ENCODE results near the gene BACH2.
"Not testable (repeated sequence)": the region's sequence is repeated elsewhere in the genome, so short reads cannot be mapped to it uniquely, and the experiment has no call there.

The BACH2 gene

GRCh38 chr6:89975366-89975765, 321.3 kb downstream of the BACH2 start:
- H3K9ac ChIP-seq (ENCODE audit: low read length in 5 of 5), result no peak overlapping the region
- H3K4me3 ChIP-seq (ENCODE audit: low read depth in 1 of 5, low read length in 5 of 5), result no peak overlapping the region
- no peaks in the 10 kb centered on the region for H3K36me3 ChIP-seq (ENCODE audit: control insufficient read depth in 5 of 5, insufficient read depth in 5 of 5, low read length in 5 of 5)
- no peaks in the 10 kb centered on the region for H3K27me3 ChIP-seq (ENCODE audit: control insufficient read depth in 5 of 5, insufficient read depth in 4 of 5, low read length in 5 of 5)
- H3K9me3 ChIP-seq (ENCODE audit: control insufficient read depth in 5 of 5, low read length in 5 of 5), result no peaks in the 10 kb centered on the region
- no peak overlapping the region for H3K27ac ChIP-seq (ENCODE audit: low read depth, low read length)
- H3K4me1 ChIP-seq (ENCODE audit: control insufficient read depth in 5 of 5, insufficient read depth in 5 of 5, low read length in 5 of 5), result peaks cover 3 to 20% (median 16%) of the 10 kb centered on the region in 5 donors

DNA sequence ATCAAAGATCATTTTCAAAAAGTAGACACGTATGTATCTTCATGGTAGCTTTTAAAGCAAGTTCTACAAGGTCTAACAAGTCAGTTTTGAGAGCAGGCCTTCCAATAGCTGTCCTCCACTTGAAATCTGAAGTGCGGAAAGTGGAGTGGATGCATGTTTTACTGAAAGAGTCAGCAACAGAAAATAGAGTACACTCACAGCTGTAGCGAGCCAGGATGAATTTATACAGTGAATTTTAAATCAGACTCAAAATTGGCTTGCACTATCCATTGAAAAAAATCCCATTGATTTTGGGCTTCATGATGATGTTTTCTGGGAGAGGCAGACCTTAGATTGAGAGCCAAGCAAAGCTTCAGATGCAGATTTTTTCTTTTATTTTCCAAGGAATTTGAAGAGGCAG, 321.8 kb downstream of the BACH2 start:
- Histone ChIP-seq H3K36me3 (ENCODE audit: control insufficient read depth in 5 of 5, insufficient read depth in 5 of 5, low read length in 5 of 5) (no peaks in the 10 kb centered on the region), H3K27ac (ENCODE audit: low read depth, low read length) (no peak overlapping the region), H3K9me3 (ENCODE audit: control insufficient read depth in 5 of 5, low read length in 5 of 5) (no peaks in the 10 kb centered on the region), H3K4me3 (ENCODE audit: low read depth in 1 of 5, low read length in 5 of 5) (no peak overlapping the region), H3K4me1 (ENCODE audit: control insufficient read depth in 5 of 5, insufficient read depth in 5 of 5, low read length in 5 of 5) (peaks cover 3 to 20% (median 16%) of the 10 kb centered on the region in 5 donors), H3K27me3 (ENCODE audit: control insufficient read depth in 5 of 5, insufficient read depth in 4 of 5, low read length in 5 of 5) (no peaks in the 10 kb centered on the region), H3K9ac (ENCODE audit: low read length in 5 of 5) (no peak overlapping the region)

DNA sequence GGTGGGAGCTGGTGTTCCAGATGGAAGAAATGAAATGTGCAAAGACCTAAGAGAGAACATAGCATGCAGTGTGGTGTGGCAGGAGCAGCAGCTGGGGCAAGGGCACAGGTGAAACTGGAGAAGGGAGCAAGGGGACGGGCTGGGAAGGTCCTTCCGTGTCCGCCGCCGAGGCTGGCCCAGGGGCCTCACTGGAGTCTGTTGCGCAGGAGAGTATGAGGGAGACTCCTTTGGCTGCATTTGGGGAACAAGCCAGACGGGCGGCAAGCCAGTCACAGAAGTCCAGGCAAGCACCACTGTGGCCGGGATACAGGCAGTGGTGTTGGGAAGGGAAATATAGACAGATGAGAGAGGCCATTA, 324.6 kb downstream of the BACH2 start:
- Histone ChIP-seq H3K36me3 (ENCODE audit: control insufficient read depth in 5 of 5, insufficient read depth in 5 of 5, low read length in 5 of 5) (no peaks in the 10 kb centered on the region), H3K27ac (ENCODE audit: low read depth, low read length) (no peak overlapping the region), H3K27me3 (ENCODE audit: control insufficient read depth in 5 of 5, insufficient read depth in 4 of 5, low read length in 5 of 5) (no peaks in the 10 kb centered on the region), H3K4me1 (ENCODE audit: control insufficient read depth in 5 of 5, insufficient read depth in 5 of 5, low read length in 5 of 5) (peaks cover 0 to under 1% (median 0%) of the 10 kb centered on the region in 5 donors), H3K4me3 (ENCODE audit: low read depth in 1 of 5, low read length in 5 of 5) (no peak overlapping the region), H3K9me3 (ENCODE audit: control insufficient read depth in 5 of 5, low read length in 5 of 5) (no peaks in the 10 kb centered on the region), H3K9ac (ENCODE audit: low read length in 5 of 5) (no peak overlapping the region)

GRCh38 chr6:89971338-89972024, 325.2 kb downstream of the BACH2 start:
- not testable (repeated sequence) for H3K27ac ChIP-seq (ENCODE audit: low read depth, low read length); H3K4me1 ChIP-seq (ENCODE audit: control insufficient read depth in 5 of 5, insufficient read depth in 5 of 5, low read length in 5 of 5); H3K4me3 ChIP-seq (ENCODE audit: low read depth in 1 of 5, low read length in 5 of 5); H3K9me3 ChIP-seq (ENCODE audit: control insufficient read depth in 5 of 5, low read length in 5 of 5); H3K36me3 ChIP-seq (ENCODE audit: control insufficient read depth in 5 of 5, insufficient read depth in 5 of 5, low read length in 5 of 5); H3K27me3 ChIP-seq (ENCODE audit: control insufficient read depth in 5 of 5, insufficient read depth in 4 of 5, low read length in 5 of 5); H3K9ac ChIP-seq (ENCODE audit: low read length in 5 of 5)

DNA sequence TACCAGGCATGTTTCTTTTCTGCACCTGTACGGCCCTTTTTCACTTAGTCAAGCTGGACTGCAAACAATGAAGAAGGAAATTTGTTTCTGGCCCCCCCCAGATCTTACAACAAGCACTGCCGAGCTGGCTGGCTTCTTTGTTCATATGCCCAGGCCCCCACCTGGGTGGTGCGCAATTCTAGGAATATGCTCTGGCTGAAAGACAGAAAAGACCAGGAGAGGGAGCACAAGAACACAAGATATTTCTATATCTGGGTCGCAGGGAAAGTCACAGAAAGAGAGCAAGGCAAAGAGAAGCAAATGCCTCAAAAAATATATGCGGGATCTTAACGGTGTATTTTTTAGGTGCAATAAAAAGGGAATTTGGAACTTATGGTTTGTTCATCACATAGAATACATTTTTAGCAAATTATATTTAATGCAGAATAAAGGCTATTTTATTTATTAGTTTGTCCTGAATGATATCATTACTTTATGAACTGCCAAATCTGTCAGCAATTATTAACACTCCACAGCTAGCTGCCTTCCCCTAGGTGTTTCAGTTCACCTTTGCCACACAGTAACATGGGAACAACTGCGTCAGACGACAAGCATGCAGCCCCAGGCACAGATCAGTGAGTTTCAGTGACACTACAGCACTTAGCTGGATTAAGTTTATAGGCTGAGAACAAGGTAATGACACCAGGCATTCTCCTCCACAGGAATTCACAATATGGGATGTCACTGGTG, 325.9 kb downstream of the BACH2 start:
- H3K9ac ChIP-seq (ENCODE audit: low read length in 5 of 5), result no peak overlapping the region

DNA sequence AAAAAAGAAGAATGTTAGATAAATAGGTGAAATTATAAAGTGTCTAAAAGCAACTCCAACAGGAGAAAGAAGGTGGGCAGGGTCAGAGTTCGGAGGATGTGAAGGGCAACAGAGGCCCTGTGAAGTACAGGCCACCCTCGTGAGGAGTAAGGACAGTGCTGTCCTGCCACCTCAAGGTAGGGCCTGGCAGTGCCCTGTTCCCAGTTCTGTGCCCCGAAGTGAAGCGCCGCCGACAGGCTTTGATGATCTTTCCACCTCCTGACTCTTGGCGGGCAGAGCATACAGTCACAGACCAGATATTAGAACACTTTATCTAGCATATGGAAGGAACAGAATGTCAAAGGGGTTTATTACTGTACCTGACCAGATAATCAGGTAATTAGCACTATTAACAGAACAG, 326.6 kb downstream of the BACH2 start:
- Histone ChIP-seq H3K27me3 (ENCODE audit: control insufficient read depth in 5 of 5, insufficient read depth in 4 of 5, low read length in 5 of 5) (no peaks in the 10 kb centered on the region), H3K27ac (ENCODE audit: low read depth, low read length) (no peak overlapping the region), H3K4me3 (ENCODE audit: low read depth in 1 of 5, low read length in 5 of 5) (no peak overlapping the region), H3K4me1 (ENCODE audit: control insufficient read depth in 5 of 5, insufficient read depth in 5 of 5, low read length in 5 of 5) (no peaks in the 10 kb centered on the region), H3K9ac (ENCODE audit: low read length in 5 of 5) (no peak overlapping the region), H3K36me3 (ENCODE audit: control insufficient read depth in 5 of 5, insufficient read depth in 5 of 5, low read length in 5 of 5) (no peaks in the 10 kb centered on the region), H3K9me3 (ENCODE audit: control insufficient read depth in 5 of 5, low read length in 5 of 5) (no peaks in the 10 kb centered on the region)

More for the DNA sequence above, 325.9 kb downstream of the BACH2 start:
- H3K9me3 ChIP-seq (ENCODE audit: control insufficient read depth in 5 of 5, low read length in 5 of 5), result no peaks in the 10 kb centered on the region
- H3K4me3 ChIP-seq (ENCODE audit: low read depth in 1 of 5, low read length in 5 of 5), result no peak overlapping the region
- H3K36me3 ChIP-seq (ENCODE audit: control insufficient read depth in 5 of 5, insufficient read depth in 5 of 5, low read length in 5 of 5), result no peaks in the 10 kb centered on the region
- no peaks in the 10 kb centered on the region for H3K27me3 ChIP-seq (ENCODE audit: control insufficient read depth in 5 of 5, insufficient read depth in 4 of 5, low read length in 5 of 5)
- H3K4me1 ChIP-seq (ENCODE audit: control insufficient read depth in 5 of 5, insufficient read depth in 5 of 5, low read length in 5 of 5), result no peaks in the 10 kb centered on the region
- no peak overlapping the region for H3K27ac ChIP-seq (ENCODE audit: low read depth, low read length)

DNA sequence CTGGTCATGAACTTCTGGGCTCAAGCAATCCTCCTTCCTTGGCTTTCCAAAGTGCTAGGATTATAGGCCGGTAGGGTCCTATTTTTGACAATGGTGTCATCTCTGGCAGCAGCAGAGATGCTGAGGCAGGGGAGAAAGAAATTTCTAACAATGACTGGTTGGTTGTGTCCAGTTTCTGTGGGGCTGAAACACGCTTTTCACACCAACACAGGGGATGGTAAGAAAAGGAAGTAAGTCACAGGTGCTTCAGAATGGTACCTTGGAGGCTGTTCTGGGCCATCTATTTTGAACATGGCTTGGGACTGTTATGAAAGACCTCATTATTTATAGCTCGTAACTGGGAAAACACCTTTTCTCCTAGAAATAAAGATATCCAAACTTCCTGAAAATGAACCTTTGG, 329.7 kb downstream of the BACH2 start:
- H3K27ac ChIP-seq (ENCODE audit: low read depth, low read length), result no peak overlapping the region
- no peaks in the 10 kb centered on the region for H3K9me3 ChIP-seq (ENCODE audit: control insufficient read depth in 5 of 5, low read length in 5 of 5)
- no peaks in the 10 kb centered on the region for H3K36me3 ChIP-seq (ENCODE audit: control insufficient read depth in 5 of 5, insufficient read depth in 5 of 5, low read length in 5 of 5)
- H3K9ac ChIP-seq (ENCODE audit: low read length in 5 of 5), result no peak overlapping the region
- H3K4me1 ChIP-seq (ENCODE audit: control insufficient read depth in 5 of 5, insufficient read depth in 5 of 5, low read length in 5 of 5), result no peaks in the 10 kb centered on the region
- no peak overlapping the region for H3K4me3 ChIP-seq (ENCODE audit: low read depth in 1 of 5, low read length in 5 of 5)
- no peaks in the 10 kb centered on the region for H3K27me3 ChIP-seq (ENCODE audit: control insufficient read depth in 5 of 5, insufficient read depth in 4 of 5, low read length in 5 of 5)

DNA sequence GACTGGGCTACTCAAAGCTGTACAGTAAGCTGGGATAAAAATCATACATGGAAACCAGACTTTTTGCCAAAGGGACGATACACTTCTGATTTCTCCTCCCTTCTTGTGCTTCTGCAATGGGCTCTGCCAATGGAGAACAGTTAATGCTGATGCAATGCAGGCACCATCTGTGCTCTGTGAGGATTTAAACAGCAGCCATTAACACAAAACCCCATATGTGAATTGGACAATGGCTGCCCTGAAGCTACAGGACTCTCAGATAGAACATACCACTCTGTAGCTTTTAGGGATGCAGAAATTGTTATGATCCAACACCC, 330.5 kb downstream of the BACH2 start:
- H3K27ac ChIP-seq (ENCODE audit: low read depth, low read length), result no peak overlapping the region
- no peaks in the 10 kb centered on the region for H3K4me1 ChIP-seq (ENCODE audit: control insufficient read depth in 5 of 5, insufficient read depth in 5 of 5, low read length in 5 of 5)
- H3K9me3 ChIP-seq (ENCODE audit: control insufficient read depth in 5 of 5, low read length in 5 of 5), result no peaks in the 10 kb centered on the region

GRCh38 chr6:89965441-89966227, 331.0 kb downstream of the BACH2 start:
- no peak overlapping the region for H3K27ac ChIP-seq (ENCODE audit: low read depth, low read length)
- H3K27me3 ChIP-seq (ENCODE audit: control insufficient read depth in 5 of 5, insufficient read depth in 4 of 5, low read length in 5 of 5), result no peaks in the 10 kb centered on the region
- no peaks in the 10 kb centered on the region for H3K4me1 ChIP-seq (ENCODE audit: control insufficient read depth in 5 of 5, insufficient read depth in 5 of 5, low read length in 5 of 5)
- no peaks in the 10 kb centered on the region for H3K36me3 ChIP-seq (ENCODE audit: control insufficient read depth in 5 of 5, insufficient read depth in 5 of 5, low read length in 5 of 5)
- H3K9me3 ChIP-seq (ENCODE audit: control insufficient read depth in 5 of 5, low read length in 5 of 5), result no peaks in the 10 kb centered on the region
- no peak overlapping the region for H3K9ac ChIP-seq (ENCODE audit: low read length in 5 of 5)
- no peak overlapping the region for H3K4me3 ChIP-seq (ENCODE audit: low read depth in 1 of 5, low read length in 5 of 5)

More for the DNA sequence above, 330.5 kb downstream of the BACH2 start:
- H3K9ac ChIP-seq (ENCODE audit: low read length in 5 of 5), result no peak overlapping the region
- no peaks in the 10 kb centered on the region for H3K27me3 ChIP-seq (ENCODE audit: control insufficient read depth in 5 of 5, insufficient read depth in 4 of 5, low read length in 5 of 5)
- no peak overlapping the region for H3K4me3 ChIP-seq (ENCODE audit: low read depth in 1 of 5, low read length in 5 of 5)
- H3K36me3 ChIP-seq (ENCODE audit: control insufficient read depth in 5 of 5, insufficient read depth in 5 of 5, low read length in 5 of 5), result no peaks in the 10 kb centered on the region

GRCh38 chr6:89963391-89963790, 333.3 kb downstream of the BACH2 start:
- Histone ChIP-seq H3K4me1 (ENCODE audit: control insufficient read depth in 5 of 5, insufficient read depth in 5 of 5, low read length in 5 of 5) (no peaks in the 10 kb centered on the region), H3K9ac (ENCODE audit: low read length in 5 of 5) (no peak overlapping the region), H3K36me3 (ENCODE audit: control insufficient read depth in 5 of 5, insufficient read depth in 5 of 5, low read length in 5 of 5) (no peaks in the 10 kb centered on the region), H3K27me3 (ENCODE audit: control insufficient read depth in 5 of 5, insufficient read depth in 4 of 5, low read length in 5 of 5) (no peaks in the 10 kb centered on the region), H3K9me3 (ENCODE audit: control insufficient read depth in 5 of 5, low read length in 5 of 5) (no peaks in the 10 kb centered on the region), H3K27ac (ENCODE audit: low read depth, low read length) (no peak overlapping the region), H3K4me3 (ENCODE audit: low read depth in 1 of 5, low read length in 5 of 5) (no peak overlapping the region)

Measured in subcutaneous abdominal adipose tissue (tissue), 5 donors.